SK-N-SH treated with all-trans-retinoic acid at 6 μM for 48 hours (cell line): ENCODE data around the gene CEACAM6.

Experiments
- ATAC-seq: fragments of 200-7000 bp; cut with Tn5 transposase; 3 replicates; pipeline ENCODE4 v1.9.1; 2020; ENCODE audit warnings: mild to moderate bottlenecking, moderate library complexity
- ARNTL ChIP-seq: fragments of 450-650 bp; formaldehyde crosslinking; IDR thresholded peaks from 2 replicates; pipeline ENCODE4 v1.5.0; 2020; ENCODE audit warnings: low read depth, mild to moderate bottlenecking, moderate library complexity, borderline replicate concordance
- BACH2 ChIP-seq: fragments of 250-450 bp; sonication (Bioruptor Pico); IDR thresholded peaks from 2 replicates; pipeline ENCODE4 v1.9.0; 2021; ENCODE audit warnings: mild to moderate bottlenecking, borderline replicate concordance
- CSDC2 ChIP-seq: fragments of 250-450 bp; sonication (Bioruptor Pico); IDR thresholded peaks from 2 replicates; pipeline ENCODE4 v1.5.0; 2020; ENCODE audit warnings: mild to moderate bottlenecking, moderate library complexity
- ESRRG ChIP-seq: fragments of 250-450 bp; sonication (Bioruptor Pico); IDR thresholded peaks from 2 replicates; pipeline ENCODE4 v1.6.1; 2021; ENCODE audit warnings: mild to moderate bottlenecking
- GLIS3 ChIP-seq: fragments of 250-450 bp; sonication (Bioruptor Pico); IDR thresholded peaks from 2 replicates; pipeline ENCODE4 v1.5.0; 2020; ENCODE audit warnings: mild to moderate bottlenecking, moderate library complexity
- ISL1 ChIP-seq: fragments of 250-450 bp; sonication (Bioruptor Pico); IDR thresholded peaks from 2 replicates; pipeline ENCODE4 v2.1.2; 2022; ENCODE audit warnings: mild to moderate bottlenecking, moderate library complexity
- OSR1 ChIP-seq: fragments of 250-450 bp; sonication (Bioruptor Pico); IDR thresholded peaks from 2 replicates; pipeline ENCODE4 v1.8.0; 2022; ENCODE audit warnings: moderate library complexity, mild to moderate bottlenecking, inconsistent platforms
- POU6F1 ChIP-seq: fragments of 250-450 bp; sonication (Bioruptor Pico); IDR thresholded peaks from 2 replicates; pipeline ENCODE4 v1.8.0; 2021; ENCODE audit warnings: low read depth, mild to moderate bottlenecking, moderate library complexity, borderline replicate concordance
- PPARA ChIP-seq: fragments of 250-450 bp; sonication (Bioruptor Pico); IDR thresholded peaks from 2 replicates; pipeline ENCODE4 v1.5.0; 2020; ENCODE audit warnings: mild to moderate bottlenecking, borderline replicate concordance
- RARB ChIP-seq: fragments of 250-450 bp; sonication (Bioruptor Pico); IDR thresholded peaks from 2 replicates; pipeline ENCODE4 v1.8.0; 2021; ENCODE audit warnings: mild to moderate bottlenecking, moderate library complexity
- SNAI2 ChIP-seq: fragments of 250-450 bp; sonication (Bioruptor Pico); IDR thresholded peaks from 2 replicates; pipeline ENCODE4 v1.5.0; 2020; ENCODE audit warnings: mild to moderate bottlenecking, moderate library complexity
- TCF4 ChIP-seq: fragments of 250-450 bp; sonication (Bioruptor Pico); IDR thresholded peaks from 2 replicates; pipeline ENCODE4 v1.8.0; 2021; ENCODE audit warnings: mild to moderate bottlenecking, moderate library complexity, borderline replicate concordance
- TOX ChIP-seq: fragments of 250-450 bp; sonication (Bioruptor Pico); IDR thresholded peaks from 2 replicates; pipeline ENCODE4 v1.8.0; 2021; ENCODE audit warnings: mild to moderate bottlenecking, moderate library complexity, borderline replicate concordance
- TSHZ2 ChIP-seq: fragments of 250-450 bp; sonication (Bioruptor Pico); IDR thresholded peaks from 2 replicates; pipeline ENCODE4 v1.5.0; 2020; ENCODE audit warnings: mild to moderate bottlenecking, moderate library complexity
- ZC3H10 ChIP-seq: fragments of 250-450 bp; sonication (Bioruptor Pico); IDR thresholded peaks from 2 replicates; pipeline ENCODE4 v1.5.1; 2021; ENCODE audit warnings: mild to moderate bottlenecking, moderate library complexity
- ZFP3 ChIP-seq: fragments of 250-450 bp; sonication (Bioruptor Pico); IDR thresholded peaks from 2 replicates; pipeline ENCODE4 v1.5.0; 2020; ENCODE audit warnings: mild to moderate bottlenecking, moderate library complexity
- ZFP30 ChIP-seq: fragments of 450-650 bp; formaldehyde crosslinking; IDR thresholded peaks from 2 replicates; pipeline ENCODE4 v1.5.0; 2022; ENCODE audit warnings: mild to moderate bottlenecking, moderate library complexity
- ZNF565 ChIP-seq: fragments of 450-650 bp; formaldehyde crosslinking; conservative IDR thresholded peaks from 2 replicates; pipeline ENCODE4 v1.5.0; 2020; ENCODE audit warnings: low read depth, mild to moderate bottlenecking, moderate library complexity
- ZNF70 ChIP-seq: fragments of 450-650 bp; formaldehyde crosslinking; IDR thresholded peaks from 2 replicates; pipeline ENCODE4 v1.5.0; 2020; ENCODE audit warnings: mild to moderate bottlenecking, moderate library complexity
- TF ChIP-seq, protein P1 (sequence below): fragments of 250-450 bp; sonication (Bioruptor Pico); IDR thresholded peaks from 2 replicates; pipeline ENCODE4 v1.8.0; 2020; ENCODE audit warnings: mild to moderate bottlenecking, moderate library complexity, borderline replicate concordance
- TF ChIP-seq, protein P2 (sequence below): fragments of 250-450 bp; sonication (Bioruptor Pico); IDR thresholded peaks from 2 replicates; pipeline ENCODE4 v1.5.1; 2021; ENCODE audit warnings: mild to moderate bottlenecking, moderate library complexity
- TF ChIP-seq, protein P3 (sequence below): fragments of 250-450 bp; sonication (Bioruptor Pico); IDR thresholded peaks from 2 replicates; pipeline ENCODE4 v1.5.1; 2020; ENCODE audit warnings: low read depth, mild to moderate bottlenecking, moderate library complexity

The CEACAM6 gene

DNA sequence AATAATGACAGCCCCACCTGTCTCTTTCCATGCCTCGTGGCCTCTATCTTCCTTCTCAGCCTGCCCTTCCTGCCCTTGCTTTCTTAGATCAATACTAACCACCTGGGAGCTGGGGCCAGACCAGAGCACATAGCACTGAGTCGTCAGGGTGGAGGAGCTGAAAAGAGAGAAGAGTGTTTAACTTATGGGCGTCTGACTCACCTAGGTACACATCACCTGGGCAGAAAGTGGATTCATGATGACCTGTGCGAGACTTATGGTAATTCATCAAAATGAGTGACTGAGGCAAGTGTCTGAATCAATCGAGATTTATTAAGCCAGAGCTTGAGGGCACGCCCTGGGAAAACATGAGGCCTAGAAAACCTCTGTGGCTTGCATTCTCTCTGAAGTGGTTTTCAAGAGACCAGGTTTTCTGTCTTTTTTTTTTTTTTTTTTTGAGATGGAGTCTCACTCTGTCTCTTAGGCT lies 19.2 kb downstream of the CEACAM6 start:
- ATAC-seq: no peak
- no peak for TF ChIP-seq PPARA
- TF ChIP-seq TSHZ2 (CRISPR knock-in tag): no peak
- no peak for TF ChIP-seq BACH2 (CRISPR knock-in tag)
- TF ChIP-seq TOX (CRISPR knock-in tag): no peak
- TF ChIP-seq ISL1 (CRISPR knock-in tag): no peak
- no peak for TF ChIP-seq ZNF565
- TF ChIP-seq, protein P1, sequence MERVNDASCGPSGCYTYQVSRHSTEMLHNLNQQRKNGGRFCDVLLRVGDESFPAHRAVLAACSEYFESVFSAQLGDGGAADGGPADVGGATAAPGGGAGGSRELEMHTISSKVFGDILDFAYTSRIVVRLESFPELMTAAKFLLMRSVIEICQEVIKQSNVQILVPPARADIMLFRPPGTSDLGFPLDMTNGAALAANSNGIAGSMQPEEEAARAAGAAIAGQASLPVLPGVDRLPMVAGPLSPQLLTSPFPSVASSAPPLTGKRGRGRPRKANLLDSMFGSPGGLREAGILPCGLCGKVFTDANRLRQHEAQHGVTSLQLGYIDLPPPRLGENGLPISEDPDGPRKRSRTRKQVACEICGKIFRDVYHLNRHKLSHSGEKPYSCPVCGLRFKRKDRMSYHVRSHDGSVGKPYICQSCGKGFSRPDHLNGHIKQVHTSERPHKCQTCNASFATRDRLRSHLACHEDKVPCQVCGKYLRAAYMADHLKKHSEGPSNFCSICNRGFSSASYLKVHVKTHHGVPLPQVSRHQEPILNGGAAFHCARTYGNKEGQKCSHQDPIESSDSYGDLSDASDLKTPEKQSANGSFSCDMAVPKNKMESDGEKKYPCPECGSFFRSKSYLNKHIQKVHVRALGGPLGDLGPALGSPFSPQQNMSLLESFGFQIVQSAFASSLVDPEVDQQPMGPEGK: no peak
- TF ChIP-seq ZFP30 (CRISPR knock-in tag): no peak
- TF ChIP-seq OSR1 (CRISPR knock-in tag): no peak
- TF ChIP-seq TCF4 (CRISPR knock-in tag): no peak
- TF ChIP-seq RARB (CRISPR knock-in tag): no peak
- no peak for TF ChIP-seq ESRRG (CRISPR knock-in tag)
- no peak for TF ChIP-seq CSDC2 (CRISPR knock-in tag)
- TF ChIP-seq, protein P2, sequence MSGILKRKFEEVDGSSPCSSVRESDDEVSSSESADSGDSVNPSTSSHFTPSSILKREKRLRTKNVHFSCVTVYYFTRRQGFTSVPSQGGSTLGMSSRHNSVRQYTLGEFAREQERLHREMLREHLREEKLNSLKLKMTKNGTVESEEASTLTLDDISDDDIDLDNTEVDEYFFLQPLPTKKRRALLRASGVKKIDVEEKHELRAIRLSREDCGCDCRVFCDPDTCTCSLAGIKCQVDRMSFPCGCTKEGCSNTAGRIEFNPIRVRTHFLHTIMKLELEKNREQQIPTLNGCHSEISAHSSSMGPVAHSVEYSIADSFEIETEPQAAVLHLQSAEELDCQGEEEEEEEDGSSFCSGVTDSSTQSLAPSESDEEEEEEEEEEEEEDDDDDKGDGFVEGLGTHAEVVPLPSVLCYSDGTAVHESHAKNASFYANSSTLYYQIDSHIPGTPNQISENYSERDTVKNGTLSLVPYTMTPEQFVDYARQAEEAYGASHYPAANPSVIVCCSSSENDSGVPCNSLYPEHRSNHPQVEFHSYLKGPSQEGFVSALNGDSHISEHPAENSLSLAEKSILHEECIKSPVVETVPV (CRISPR knock-in tag): no peak

DNA sequence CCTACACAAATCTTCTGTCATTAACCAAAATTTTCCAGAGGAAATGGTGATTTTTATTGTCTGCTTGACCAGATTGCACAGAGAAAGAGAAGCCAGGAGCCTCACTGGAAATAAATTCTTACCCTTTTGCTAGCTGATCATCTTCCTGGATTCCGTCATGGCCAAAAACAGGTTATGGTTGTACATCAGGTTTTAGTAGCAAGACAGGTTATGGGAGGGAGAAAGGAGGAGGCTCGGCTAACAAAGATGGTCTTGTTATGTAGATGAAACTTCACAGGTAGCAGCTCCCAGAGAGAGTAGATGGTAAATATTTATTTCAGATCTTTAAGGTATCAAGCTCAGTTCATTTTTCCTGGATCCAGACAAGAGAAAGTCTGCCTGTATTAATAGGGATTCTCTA lies 21.4 kb downstream of the CEACAM6 start:
- no peak for ATAC-seq
- TF ChIP-seq ZNF565 (no peak), ZC3H10 (no peak), ISL1 (CRISPR knock-in tag) (no peak)
- TF ChIP-seq, protein P1: no peak

DNA sequence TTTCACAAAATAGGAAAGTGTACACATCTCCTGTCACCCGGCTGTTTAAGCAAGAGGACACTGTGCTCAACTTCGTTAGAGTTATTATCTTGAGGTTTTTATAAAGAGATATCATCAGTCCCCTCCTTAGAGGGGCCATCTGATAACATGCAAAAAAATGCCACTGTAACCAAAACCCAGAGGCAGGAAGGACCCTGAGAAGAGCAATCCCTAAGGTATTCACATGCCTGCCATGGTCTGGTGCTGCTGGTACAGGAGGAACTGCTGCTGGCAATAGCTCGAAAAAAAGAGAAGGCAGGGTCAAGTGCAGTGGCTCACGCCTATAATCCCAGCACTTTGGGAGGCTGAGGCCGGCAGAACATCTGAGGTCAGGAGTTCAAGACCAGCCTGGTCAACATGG lies 28.3 kb downstream of the CEACAM6 start:
- TF ChIP-seq POU6F1: no peak
- no peak for TF ChIP-seq ISL1 (CRISPR knock-in tag)
- TF ChIP-seq, protein P2 (CRISPR knock-in tag): no peak
- TF ChIP-seq CSDC2 (CRISPR knock-in tag): no peak
- TF ChIP-seq OSR1 (CRISPR knock-in tag): no peak
- TF ChIP-seq, protein P1: no peak
- no peak for TF ChIP-seq ZFP30 (CRISPR knock-in tag)
- TF ChIP-seq, protein P3, sequence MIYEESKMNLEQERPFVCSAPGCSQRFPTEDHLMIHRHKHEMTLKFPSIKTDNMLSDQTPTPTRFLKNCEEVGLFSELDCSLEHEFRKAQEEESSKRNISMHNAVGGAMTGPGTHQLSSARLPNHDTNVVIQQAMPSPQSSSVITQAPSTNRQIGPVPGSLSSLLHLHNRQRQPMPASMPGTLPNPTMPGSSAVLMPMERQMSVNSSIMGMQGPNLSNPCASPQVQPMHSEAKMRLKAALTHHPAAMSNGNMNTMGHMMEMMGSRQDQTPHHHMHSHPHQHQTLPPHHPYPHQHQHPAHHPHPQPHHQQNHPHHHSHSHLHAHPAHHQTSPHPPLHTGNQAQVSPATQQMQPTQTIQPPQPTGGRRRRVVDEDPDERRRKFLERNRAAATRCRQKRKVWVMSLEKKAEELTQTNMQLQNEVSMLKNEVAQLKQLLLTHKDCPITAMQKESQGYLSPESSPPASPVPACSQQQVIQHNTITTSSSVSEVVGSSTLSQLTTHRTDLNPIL (CRISPR knock-in tag): no peak
- TF ChIP-seq RARB (CRISPR knock-in tag): no peak
- no peak for TF ChIP-seq SNAI2 (CRISPR knock-in tag)
- TF ChIP-seq ZFP3 (CRISPR knock-in tag): no peak
- no peak for TF ChIP-seq ZC3H10
- TF ChIP-seq ARNTL: no peak
- TF ChIP-seq GLIS3 (CRISPR knock-in tag): no peak
- no peak for TF ChIP-seq ESRRG (CRISPR knock-in tag)
- TF ChIP-seq TCF4 (CRISPR knock-in tag): no peak
- no peak for TF ChIP-seq ZNF70 (CRISPR knock-in tag)
- ATAC-seq: no peak
